Measurements from ENCODE around the gene REPS2. TPM values are rescaled to one million over a fixed set of nuclear protein-coding genes. Genes with fewer than 3 reads are reported as not detected.

Gene REPS2
- total RNA-seq, 2 donors from 2014 or later = 0.26 TPM; not detected in 1

DNA sequence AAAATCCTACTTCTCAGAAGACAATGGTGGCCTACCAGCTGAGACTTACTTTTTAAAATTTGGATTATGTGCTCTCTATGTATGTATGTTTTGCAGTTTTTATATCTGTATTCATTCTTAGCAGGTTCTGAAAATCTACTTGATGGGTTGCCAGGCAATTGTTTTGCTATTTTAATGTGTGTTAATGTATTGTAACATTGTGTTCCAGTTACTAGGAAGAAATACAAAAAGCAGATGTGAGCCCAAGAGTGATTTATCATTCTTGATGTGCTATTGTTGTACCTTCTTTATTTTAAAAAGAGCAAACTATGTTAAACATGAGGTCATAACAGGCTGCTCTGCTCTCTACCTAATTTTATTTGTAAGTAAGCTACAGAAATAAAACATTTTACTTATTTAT lies 81.9 kb downstream of the REPS2 start:
- Mint-ChIP-seq H3K4me3 (no peak overlapping the region), H3K9me3 (no peaks in the 10 kb centered on the region)
- no peak for ATAC-seq (replicated peaks)

DNA sequence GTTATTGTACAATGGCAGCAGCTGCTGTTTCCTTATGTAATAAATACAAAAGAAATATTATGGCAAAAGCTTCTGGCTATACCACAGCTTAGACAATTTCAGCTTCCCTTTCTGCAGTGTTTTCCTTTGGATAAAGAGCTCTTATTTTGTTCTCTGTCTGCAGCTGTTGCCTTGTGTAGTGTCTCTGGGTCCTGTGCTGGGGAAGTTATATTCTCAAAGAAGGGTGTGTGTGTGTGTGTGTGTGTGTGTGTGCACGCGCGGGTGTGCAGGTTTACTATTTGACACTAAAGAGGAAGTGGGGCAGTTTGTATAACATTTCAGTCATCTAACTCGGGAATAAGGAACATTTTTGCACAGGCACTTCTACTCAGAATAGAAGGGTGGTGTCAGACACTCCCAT lies 83.6 kb downstream of the REPS2 start:
- Mint-ChIP-seq H3K4me3 (no peak overlapping the region), H3K27me3 (peaks cover 3% of the 10 kb centered on the region), H3K9me3 (no peaks in the 10 kb centered on the region), H3K27ac (no peak overlapping the region), H3K36me3 (ENCODE audit: low read depth) (no peaks in the 10 kb centered on the region), H3K4me1 (no peaks in the 10 kb centered on the region)
- ATAC-seq (replicated peaks) = no peak

More for the DNA sequence above, 81.9 kb downstream of the REPS2 start:
- peaks cover 3% of the 10 kb centered on the region for H3K27me3 Mint-ChIP-seq
- no peaks in the 10 kb centered on the region for H3K36me3 Mint-ChIP-seq (ENCODE audit: low read depth)
- no peaks in the 10 kb centered on the region for H3K4me1 Mint-ChIP-seq
- H3K27ac Mint-ChIP-seq = no peak overlapping the region

DNA sequence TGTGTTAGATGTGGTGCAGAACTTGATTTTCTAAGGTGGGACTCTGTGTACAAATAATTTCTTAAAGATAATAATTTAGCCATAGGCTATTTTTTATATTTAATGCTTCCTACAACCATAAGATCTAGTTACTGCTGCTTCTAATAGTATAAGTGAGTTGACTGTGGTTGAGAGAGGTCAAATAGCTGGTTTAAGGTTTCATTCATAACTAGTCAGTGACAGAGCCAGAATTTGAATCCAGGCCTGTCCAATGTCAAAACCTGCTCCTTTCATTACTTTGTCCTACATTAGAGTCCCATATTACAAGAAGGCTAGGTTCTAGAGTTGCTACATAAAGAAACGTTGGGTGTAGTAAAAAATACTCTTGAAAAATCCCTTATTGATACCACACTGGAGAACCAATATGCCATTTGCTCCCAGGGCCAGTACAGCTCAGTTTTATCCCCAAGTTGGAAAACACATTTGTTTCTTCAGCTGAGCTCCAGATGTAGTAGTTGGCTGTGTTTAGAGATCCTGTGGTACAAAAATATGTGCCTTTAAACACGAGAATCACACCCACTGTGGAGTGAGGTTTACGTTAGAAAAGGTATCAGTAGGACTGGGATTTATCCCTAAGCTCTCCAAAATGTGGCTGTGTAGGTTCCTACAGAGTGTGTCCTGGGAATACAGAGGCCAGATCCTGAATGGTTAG lies 84.3 kb downstream of the REPS2 start:
- Mint-ChIP-seq H3K36me3 (ENCODE audit: low read depth) (no peaks in the 10 kb centered on the region), H3K4me1 (no peaks in the 10 kb centered on the region), H3K4me3 (no peak overlapping the region), H3K27me3 (peaks cover 3% of the 10 kb centered on the region), H3K27ac (no peak overlapping the region), H3K9me3 (no peaks in the 10 kb centered on the region)
- ATAC-seq (replicated peaks) = no peak

DNA sequence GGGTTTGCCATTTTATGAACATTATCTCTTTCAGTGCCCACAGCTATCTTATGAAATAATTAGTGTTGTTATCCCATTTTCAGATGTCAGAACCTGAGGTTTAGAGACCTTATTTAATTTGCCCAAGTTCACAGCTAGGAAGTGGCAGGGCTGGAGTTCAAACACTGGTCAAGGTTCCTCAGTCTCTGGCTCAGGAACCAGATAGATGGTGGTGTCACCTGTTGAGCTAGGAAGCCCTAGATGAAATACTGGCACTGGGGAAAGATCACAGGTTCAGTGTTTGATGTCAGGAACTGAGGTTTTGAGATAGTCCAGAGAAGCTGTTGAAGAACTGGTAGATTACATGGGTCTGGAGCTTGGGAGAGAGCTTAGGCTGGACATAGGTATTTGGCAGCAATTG lies 85.4 kb downstream of the REPS2 start:
- H3K9me3 Mint-ChIP-seq = no peaks in the 10 kb centered on the region
- no peaks in the 10 kb centered on the region for H3K4me1 Mint-ChIP-seq
- H3K36me3 Mint-ChIP-seq (ENCODE audit: low read depth) = no peaks in the 10 kb centered on the region
- no peak overlapping the region for H3K4me3 Mint-ChIP-seq
- no peak overlapping the region for H3K27ac Mint-ChIP-seq
- peaks cover 3% of the 10 kb centered on the region for H3K27me3 Mint-ChIP-seq
- ATAC-seq (replicated peaks) = no peak

DNA sequence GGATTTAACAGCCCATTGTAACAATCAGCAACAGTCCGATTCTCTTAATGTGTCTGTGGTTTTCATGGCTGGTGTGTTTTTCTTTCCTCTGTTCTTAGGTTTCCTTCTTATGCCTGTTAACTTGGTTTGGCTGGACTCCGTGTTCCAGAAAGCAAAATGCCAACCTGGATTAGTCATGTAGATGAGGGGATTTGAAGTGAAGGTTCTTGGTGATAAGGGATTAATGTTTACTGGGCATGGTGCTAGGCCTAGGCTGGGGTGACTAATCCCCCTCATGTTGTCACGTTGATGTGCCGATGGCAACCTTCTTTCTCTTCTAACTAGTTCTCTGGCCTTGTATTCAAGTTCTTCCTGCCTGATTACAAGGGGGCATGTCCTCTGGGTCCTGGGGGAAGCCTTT lies 85.9 kb downstream of the REPS2 start:
- Mint-ChIP-seq H3K27ac (no peak overlapping the region), H3K36me3 (ENCODE audit: low read depth) (no peaks in the 10 kb centered on the region), H3K27me3 (peaks cover 3% of the 10 kb centered on the region), H3K9me3 (no peaks in the 10 kb centered on the region), H3K4me1 (no peaks in the 10 kb centered on the region), H3K4me3 (no peak overlapping the region)
- no peak for ATAC-seq (replicated peaks)

DNA sequence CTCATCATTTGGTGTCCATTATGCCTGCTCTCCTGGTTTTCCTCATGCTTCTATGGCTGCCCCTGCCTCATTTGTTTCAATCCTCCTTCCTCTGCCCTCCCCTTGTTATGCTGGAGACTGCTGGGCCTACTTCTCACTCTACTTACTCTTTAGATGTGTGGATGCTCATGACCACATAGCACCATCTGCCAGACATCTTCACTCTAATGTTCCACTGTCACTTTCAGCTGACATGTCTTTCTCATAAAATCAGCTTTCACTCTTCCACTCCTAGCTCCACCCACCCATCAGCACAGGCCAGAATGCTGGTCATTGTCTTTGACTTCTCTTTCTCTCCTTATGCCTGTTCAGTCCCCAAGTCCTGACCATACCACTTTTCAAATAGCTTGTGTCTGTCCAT lies 86.8 kb downstream of the REPS2 start:
- Mint-ChIP-seq H3K9me3 (no peaks in the 10 kb centered on the region), H3K36me3 (ENCODE audit: low read depth) (no peaks in the 10 kb centered on the region), H3K27me3 (peaks cover 3% of the 10 kb centered on the region), H3K27ac (no peak overlapping the region), H3K4me1 (no peaks in the 10 kb centered on the region), H3K4me3 (no peak overlapping the region)
- no peak for ATAC-seq (replicated peaks)

DNA sequence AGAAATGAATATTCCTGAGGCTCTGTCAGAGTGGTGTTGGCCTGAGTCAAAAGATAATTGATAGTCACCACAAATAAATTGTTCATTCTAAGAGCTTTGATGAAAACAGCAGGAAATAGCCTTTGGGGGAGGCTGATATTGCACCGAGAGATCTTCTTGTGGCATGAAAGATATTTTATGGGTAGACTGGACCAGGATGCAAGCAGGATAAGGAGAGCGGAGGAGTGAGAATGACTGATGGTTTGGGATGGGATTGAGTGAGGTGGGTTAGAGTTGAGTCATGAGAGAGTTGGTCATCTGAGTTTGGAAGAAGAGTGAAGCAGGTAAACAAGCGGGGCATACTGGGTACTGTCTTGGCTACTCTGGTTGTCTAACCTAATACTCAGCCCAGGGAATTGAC lies 88.7 kb downstream of the REPS2 start:
- no peak overlapping the region for H3K4me3 Mint-ChIP-seq
- H3K27ac Mint-ChIP-seq = no peak overlapping the region
- H3K4me1 Mint-ChIP-seq = no peaks in the 10 kb centered on the region
- no peaks in the 10 kb centered on the region for H3K9me3 Mint-ChIP-seq
- ATAC-seq (replicated peaks) = no peak
- peaks cover 2% of the 10 kb centered on the region for H3K27me3 Mint-ChIP-seq
- H3K36me3 Mint-ChIP-seq (ENCODE audit: low read depth) = no peaks in the 10 kb centered on the region

DNA sequence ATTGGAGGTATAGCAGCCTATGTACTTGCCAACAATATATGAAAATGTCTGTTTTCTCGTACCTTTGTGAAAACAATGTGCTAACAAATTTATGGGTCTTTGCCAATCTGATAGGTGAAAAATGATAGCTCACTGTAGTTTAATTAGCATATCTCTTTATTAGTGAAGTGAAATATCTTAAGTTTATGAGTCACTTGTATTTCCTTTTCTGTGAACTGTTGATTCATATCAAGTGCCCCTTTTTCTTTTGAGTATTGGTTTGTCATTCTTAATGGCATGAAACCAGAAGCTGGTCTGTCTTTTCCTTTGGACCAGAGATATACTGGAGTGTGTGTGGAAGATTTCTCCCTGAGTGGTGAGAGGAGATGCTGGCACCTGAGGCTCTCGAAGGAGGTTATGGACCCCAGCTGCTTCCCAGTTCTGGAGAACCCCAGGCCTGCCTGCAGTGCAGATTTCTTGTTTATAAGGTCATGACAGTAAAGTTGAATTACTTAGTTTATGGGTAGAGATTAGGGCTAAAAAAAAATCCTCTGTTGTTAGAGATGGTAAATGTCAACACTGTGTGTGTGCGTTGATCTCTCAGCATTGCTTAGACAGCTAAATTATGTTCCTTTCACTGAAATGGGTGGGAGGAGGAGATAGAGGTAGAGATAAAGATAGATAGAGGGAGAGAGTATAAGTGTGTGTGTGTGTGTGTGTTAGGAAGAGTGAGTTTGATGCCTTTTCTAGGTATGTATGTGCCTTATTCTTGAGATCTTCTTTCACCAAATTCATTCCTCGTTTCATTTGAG lies 89.9 kb downstream of the REPS2 start:
- H3K4me3 Mint-ChIP-seq = no peak overlapping the region
- no peak overlapping the region for H3K27ac Mint-ChIP-seq
- no peaks in the 10 kb centered on the region for H3K36me3 Mint-ChIP-seq (ENCODE audit: low read depth)
- no peak for ATAC-seq (replicated peaks)
- H3K9me3 Mint-ChIP-seq = no peaks in the 10 kb centered on the region
- H3K4me1 Mint-ChIP-seq = no peaks in the 10 kb centered on the region
- no peaks in the 10 kb centered on the region for H3K27me3 Mint-ChIP-seq

DNA sequence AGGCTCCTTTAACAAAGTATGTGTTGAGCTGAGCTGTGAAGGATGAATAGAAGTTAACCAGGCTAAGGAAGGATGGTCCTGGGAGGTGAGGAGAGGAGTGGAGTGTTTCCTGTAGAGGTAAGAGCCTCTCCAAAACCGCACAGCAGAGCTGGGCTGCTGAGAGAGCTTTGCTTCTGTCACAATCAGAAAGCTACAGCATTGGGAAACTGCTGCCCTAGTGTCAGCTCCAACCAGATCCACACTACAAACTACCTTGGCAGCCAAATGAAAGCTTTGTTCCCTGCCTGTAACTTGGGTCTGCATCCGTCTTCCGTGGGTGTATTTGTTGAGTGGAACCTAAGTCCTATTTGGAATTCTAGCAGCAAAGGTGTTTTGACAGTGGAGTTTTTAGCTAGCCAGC lies 91.8 kb downstream of the REPS2 start:
- no peak overlapping the region for H3K27ac Mint-ChIP-seq
- H3K4me3 Mint-ChIP-seq = no peak overlapping the region
- no peaks in the 10 kb centered on the region for H3K36me3 Mint-ChIP-seq (ENCODE audit: low read depth)
- no peaks in the 10 kb centered on the region for H3K27me3 Mint-ChIP-seq
- H3K4me1 Mint-ChIP-seq = no peaks in the 10 kb centered on the region
- no peaks in the 10 kb centered on the region for H3K9me3 Mint-ChIP-seq
- ATAC-seq (replicated peaks) = no peak

DNA sequence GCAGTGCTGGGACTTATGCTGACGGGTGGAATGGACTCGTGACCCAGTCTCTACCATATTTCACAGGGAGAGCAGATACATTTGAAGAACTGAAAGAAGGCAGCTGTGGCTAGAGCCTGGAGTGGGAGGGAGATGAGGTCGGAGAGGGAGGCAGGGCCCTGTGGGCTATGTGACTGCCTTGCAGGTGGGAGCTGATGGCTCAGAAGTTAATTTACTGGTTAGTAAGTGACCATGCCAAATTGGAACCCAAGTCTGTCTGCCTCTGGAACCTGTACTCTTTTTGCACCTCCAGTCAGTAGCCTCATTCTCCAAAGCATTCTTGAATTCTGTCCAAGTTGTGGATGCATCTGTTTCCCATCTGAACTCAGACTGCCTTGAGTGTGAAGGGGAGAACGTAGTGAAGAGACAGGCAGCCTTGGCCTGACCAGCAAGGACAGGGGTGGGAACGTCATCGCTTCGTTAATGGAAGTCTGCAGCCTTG lies 92.3 kb downstream of the REPS2 start:
- Mint-ChIP-seq H3K4me1 (no peaks in the 10 kb centered on the region), H3K4me3 (no peak overlapping the region), H3K9me3 (no peaks in the 10 kb centered on the region), H3K36me3 (ENCODE audit: low read depth) (no peaks in the 10 kb centered on the region), H3K27me3 (no peaks in the 10 kb centered on the region), H3K27ac (no peak overlapping the region)
- ATAC-seq (replicated peaks) = no peak

DNA sequence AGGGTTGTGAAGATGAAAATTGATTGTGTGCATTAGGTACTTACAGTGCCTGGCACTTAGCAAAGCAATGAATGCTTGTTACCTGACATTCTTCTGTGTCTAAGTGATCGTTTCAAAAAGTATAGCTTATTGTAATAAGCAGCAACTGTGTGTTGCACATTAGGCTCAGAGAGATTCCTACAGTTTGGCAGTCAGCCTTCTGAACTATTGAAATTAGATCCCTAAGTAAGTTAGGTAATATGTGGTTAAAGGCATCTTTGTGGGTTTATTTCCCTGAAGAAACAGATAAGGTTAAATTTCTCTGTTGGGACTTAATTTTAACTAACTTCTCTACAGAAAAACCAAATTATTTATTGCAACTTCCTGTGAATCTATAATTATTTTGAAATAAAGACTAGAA lies 93.4 kb downstream of the REPS2 start:
- H3K4me1 Mint-ChIP-seq = no peaks in the 10 kb centered on the region
- no peak for ATAC-seq (replicated peaks)
- H3K27me3 Mint-ChIP-seq = no peaks in the 10 kb centered on the region
- no peaks in the 10 kb centered on the region for H3K9me3 Mint-ChIP-seq
- no peaks in the 10 kb centered on the region for H3K36me3 Mint-ChIP-seq (ENCODE audit: low read depth)
- no peak overlapping the region for H3K4me3 Mint-ChIP-seq
- H3K27ac Mint-ChIP-seq = no peak overlapping the region

DNA sequence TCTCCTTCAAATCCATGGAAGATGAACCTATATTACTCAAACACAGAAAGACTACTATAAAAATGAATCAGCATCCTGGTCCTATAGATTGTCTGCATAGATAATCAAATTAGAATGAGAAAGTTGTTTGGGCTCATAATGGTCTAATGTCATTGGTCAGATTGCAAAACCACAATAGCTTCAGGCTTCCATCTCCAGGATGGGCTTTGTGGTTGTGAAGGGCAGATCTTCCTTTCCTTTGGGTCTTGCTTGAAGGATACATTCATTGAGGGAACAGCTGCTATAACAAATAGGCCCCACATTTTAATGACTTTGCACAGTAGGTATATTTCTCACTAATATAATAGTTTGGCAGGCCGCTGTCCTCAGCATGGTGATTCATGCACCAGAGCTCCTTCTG lies 94.3 kb downstream of the REPS2 start:
- Mint-ChIP-seq H3K4me3 (no peak overlapping the region), H3K36me3 (ENCODE audit: low read depth) (no peaks in the 10 kb centered on the region), H3K9me3 (no peaks in the 10 kb centered on the region), H3K27ac (no peak overlapping the region), H3K27me3 (no peaks in the 10 kb centered on the region), H3K4me1 (no peaks in the 10 kb centered on the region)
- no peak for ATAC-seq (replicated peaks)

DNA sequence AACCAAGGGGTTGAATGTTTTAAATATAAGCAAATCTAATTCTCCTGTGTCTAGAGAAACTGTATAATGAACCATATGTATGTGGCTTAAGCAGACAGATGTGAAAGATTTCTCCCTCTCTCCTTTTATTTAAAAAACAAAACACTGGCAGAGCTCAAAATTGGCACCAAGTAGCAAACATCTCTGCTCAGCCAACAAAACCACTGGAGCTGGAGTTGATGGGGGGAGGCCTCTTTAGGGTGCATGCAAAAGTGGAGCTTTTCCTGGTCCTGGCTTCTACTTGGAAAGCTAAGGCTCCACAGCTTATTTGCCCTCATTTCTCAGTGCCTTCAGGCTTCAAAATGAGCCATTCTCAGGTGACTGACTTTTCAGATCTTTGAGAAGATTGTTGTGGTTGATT lies 95.6 kb downstream of the REPS2 start:
- H3K4me1 Mint-ChIP-seq = no peaks in the 10 kb centered on the region
- H3K9me3 Mint-ChIP-seq = no peaks in the 10 kb centered on the region
- no peaks in the 10 kb centered on the region for H3K36me3 Mint-ChIP-seq (ENCODE audit: low read depth)
- no peak overlapping the region for H3K27ac Mint-ChIP-seq
- ATAC-seq (replicated peaks) = no peak
- peaks cover 3% of the 10 kb centered on the region for H3K27me3 Mint-ChIP-seq
- H3K4me3 Mint-ChIP-seq = no peak overlapping the region

DNA sequence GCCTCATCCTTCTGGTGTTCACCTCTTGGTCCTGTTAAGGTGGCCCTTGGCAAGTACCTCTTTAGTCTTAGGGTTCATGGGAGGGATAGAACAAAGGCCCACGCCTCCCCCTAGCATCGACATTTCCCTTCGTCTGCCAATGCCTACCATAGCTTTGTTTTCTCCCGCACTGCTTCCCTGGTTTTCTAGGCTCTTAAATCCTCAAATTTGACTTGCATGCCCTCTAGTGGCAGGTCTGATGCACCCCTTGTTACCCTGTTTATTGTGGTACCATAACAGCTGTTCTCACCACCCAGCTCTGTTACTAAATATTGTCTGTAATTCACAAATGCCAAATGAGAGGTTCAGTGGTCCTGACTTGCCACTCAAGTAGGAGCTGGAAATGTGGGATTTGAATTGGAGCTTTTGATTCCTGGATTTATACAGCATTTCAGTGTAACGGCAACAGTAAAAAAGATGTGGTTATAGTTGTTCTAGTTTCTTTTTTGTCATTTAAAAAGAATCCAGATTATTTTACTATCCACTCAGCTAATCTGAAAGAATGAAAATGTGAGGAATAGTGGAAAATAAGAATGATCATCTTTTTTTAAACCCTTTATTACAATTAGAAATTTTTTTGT lies 100.1 kb downstream of the REPS2 start:
- Mint-ChIP-seq H3K27ac (no peak overlapping the region), H3K4me3 (no peak overlapping the region), H3K9me3 (no peaks in the 10 kb centered on the region), H3K36me3 (ENCODE audit: low read depth) (no peaks in the 10 kb centered on the region), H3K4me1 (no peaks in the 10 kb centered on the region), H3K27me3 (peaks cover 3% of the 10 kb centered on the region)
- ATAC-seq (replicated peaks) = peak; percentile 51

DNA sequence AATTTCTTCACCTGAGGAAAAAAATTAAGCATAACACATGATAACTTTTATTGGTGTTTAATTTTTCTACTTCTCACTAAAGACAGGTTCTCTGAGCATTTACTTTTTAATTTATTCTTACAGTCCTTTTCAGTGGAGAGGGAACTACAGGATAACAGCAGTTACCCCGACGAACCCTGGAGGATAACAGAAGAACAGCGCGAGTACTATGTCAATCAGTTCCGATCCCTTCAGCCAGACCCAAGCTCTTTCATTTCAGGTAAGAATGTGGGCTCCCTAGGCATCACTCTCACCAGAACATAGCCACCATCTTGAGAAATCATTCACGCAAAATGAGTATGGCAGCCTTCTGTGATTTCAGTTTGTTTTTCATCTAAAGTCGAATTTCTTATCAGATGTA lies 100.8 kb downstream of the REPS2 start:
- H3K27ac Mint-ChIP-seq = no peak overlapping the region
- ATAC-seq (replicated peaks) = no peak
- H3K9me3 Mint-ChIP-seq = no peaks in the 10 kb centered on the region
- H3K4me3 Mint-ChIP-seq = no peak overlapping the region
- H3K4me1 Mint-ChIP-seq = no peaks in the 10 kb centered on the region
- H3K36me3 Mint-ChIP-seq (ENCODE audit: low read depth) = no peaks in the 10 kb centered on the region
- peaks cover 3% of the 10 kb centered on the region for H3K27me3 Mint-ChIP-seq
